Loucy (cell line): Measurements from ENCODE around the gene GLT8D1.
"Not testable (repeated sequence)": the region's sequence is repeated elsewhere in the genome, so short reads cannot be mapped to it uniquely, and the experiment has no call there.

Experiments used
- H2AFZ ChIP-seq: fragments of 200-600 bp; sonication (generic); 2 replicates; pipeline ENCODE4 v1.6.0; 2016; ENCODE audit warnings: antibody characterized with exemption, mild to moderate bottlenecking, low read length, moderate library complexity
- H3F3A ChIP-seq: fragments of 200-600 bp; 2 replicates; pipeline ENCODE4 v1.6.0; 2016; ENCODE audit warnings: antibody characterized with exemption, low read depth, mild to moderate bottlenecking
- H3K27me3 ChIP-seq: fragments of 200-600 bp; sonication (generic); 2 replicates; pipeline ENCODE4 v1.6.1; 2014; ENCODE audit warnings: low read length, mild to moderate bottlenecking; ENCODE audit not compliant: insufficient read depth, poor library complexity, severe bottlenecking
- H3K36me3 ChIP-seq: fragments of 200-600 bp; sonication (generic); 2 replicates; pipeline ENCODE4 v1.6.1; 2016; ENCODE audit warnings: low read length; ENCODE audit not compliant: insufficient read depth
- H3K4me1 ChIP-seq: fragments of 200-600 bp; sonication (generic); 2 replicates; pipeline ENCODE4 v1.5.1; 2014; ENCODE audit warnings: low read length, mild to moderate bottlenecking; ENCODE audit not compliant: insufficient read depth, poor library complexity, severe bottlenecking
- H3K4me2 ChIP-seq: fragments of 200-600 bp; sonication (generic); 2 replicates; pipeline ENCODE4 v1.6.0; 2014; ENCODE audit warnings: antibody characterized with exemption, low read length, low read depth, mild to moderate bottlenecking; ENCODE audit not compliant: poor library complexity, severe bottlenecking
- H3K4me3 ChIP-seq: fragments of 200-600 bp; sonication (generic); 2 replicates; pipeline ENCODE4 v1.5.1; 2014; ENCODE audit warnings: low read length, mild to moderate bottlenecking, mixed read lengths; ENCODE audit not compliant: poor library complexity, severe bottlenecking
- H3K79me2 ChIP-seq: fragments of 200-600 bp; sonication (generic); 2 replicates; pipeline ENCODE4 v1.6.1; 2014; ENCODE audit warnings: low read length; ENCODE audit not compliant: insufficient read depth
- H3K9ac ChIP-seq: fragments of 200-600 bp; sonication (generic); 2 replicates; pipeline ENCODE4 v1.6.0; 2014; ENCODE audit warnings: mild to moderate bottlenecking, low read depth, low read length, moderate library complexity; ENCODE audit not compliant: poor library complexity, severe bottlenecking
- H3K9me2 ChIP-seq: fragments of 200-600 bp; sonication (generic); replicated peaks from 2 replicates; pipeline ENCODE4 v1.6.1; 2016; ENCODE audit warnings: low read depth, low read length, mixed read lengths
- H3K9me3 ChIP-seq: fragments of 200-600 bp; sonication (generic); 2 replicates; pipeline ENCODE4 v1.6.1; 2014; ENCODE audit warnings: mild to moderate bottlenecking, antibody characterized with exemption, low read length, low read depth; ENCODE audit not compliant: insufficient read depth
- H4K20me1 ChIP-seq: fragments of 200-600 bp; sonication (generic); 2 replicates; pipeline ENCODE4 v1.6.0; 2014; ENCODE audit warnings: antibody characterized with exemption, low read length, mild to moderate bottlenecking; ENCODE audit not compliant: insufficient read depth, poor library complexity, severe bottlenecking
- EZH2phosphoT487 ChIP-seq: fragments of 200-600 bp; IDR thresholded peaks from 2 replicates; pipeline ENCODE4 v1.6.1; 2018; ENCODE audit warnings: antibody characterized with exemption, mild to moderate bottlenecking, moderate library complexity, borderline replicate concordance
- TF ChIP-seq, protein P1 (sequence below): fragments of 200-600 bp; sonication (generic); conservative IDR thresholded peaks from 2 replicates; pipeline ENCODE4 v1.5.1; 2014; ENCODE audit warnings: mild to moderate bottlenecking, antibody characterized with exemption, low read length

Gene GLT8D1

DNA sequence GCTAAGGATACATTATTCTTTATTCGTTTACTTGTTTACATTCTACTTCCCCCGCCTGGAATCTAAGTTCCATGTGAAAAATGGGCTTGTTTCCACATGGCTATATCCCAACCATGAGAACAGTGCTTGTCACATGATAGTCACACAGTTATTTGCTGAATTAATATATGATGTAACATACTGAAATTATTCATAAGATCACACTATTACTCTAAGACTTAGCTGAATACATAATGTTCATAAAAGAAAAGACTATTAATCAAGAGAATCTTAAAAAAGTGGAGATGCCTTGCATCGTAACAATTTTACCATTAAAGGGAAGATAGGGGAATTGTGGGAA is 26.4 kb downstream of the GLT8D1 start:
- H3K4me1 ChIP-seq: peaks cover 41% of the 10 kb centered on the region

DNA sequence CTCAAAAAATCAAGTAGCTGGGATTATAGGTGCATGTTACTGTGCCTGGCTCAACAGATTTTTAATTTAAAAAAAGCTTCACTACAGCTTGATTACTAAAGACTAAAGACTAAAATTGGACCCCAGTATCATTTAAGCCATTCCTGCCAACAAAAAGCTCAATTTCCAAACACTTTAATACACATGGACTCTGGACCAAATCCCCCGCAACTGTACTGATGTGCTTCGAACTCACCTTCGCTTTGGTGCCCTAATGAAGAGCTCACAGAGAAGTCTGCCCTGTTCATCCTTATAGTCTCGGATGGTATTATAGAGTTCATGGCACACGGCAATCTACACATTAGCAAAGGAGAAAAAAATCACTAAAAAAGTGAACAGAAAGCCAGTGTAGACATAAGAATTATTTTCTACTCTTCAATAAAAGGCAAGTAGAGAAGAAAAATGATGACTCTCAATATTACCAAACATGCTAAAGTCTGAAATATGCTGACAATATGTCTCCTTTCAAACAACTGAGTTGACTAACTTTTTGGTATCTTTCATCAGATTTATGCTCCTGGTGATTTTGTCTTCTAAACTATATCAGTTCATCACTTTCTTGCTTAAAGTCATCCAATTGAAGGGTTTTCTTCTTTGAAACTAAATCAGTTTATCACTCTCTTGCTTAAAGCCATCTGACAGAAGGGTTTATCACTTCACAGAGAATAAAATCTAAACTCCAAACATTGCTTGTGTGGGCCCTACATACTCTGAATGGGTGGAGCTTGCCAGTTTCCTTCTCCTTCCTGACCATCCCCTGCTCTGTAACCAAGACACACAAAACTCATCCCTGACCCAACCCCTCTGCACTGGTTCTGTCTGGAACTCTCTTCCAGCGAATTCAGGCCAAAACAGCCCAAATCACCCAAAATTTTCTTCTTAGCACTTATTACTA is 27.1 kb downstream of the GLT8D1 start:
- no peak overlapping the region for H3K9ac ChIP-seq
- H2AFZ ChIP-seq: no peak overlapping the region
- H3K9me3 ChIP-seq: no peaks in the 10 kb centered on the region
- peaks cover 40% of the 10 kb centered on the region; the same call in 1 of the 2 replicates for H3K36me3 ChIP-seq
- H3K79me2 ChIP-seq: peaks cover 59% of the 10 kb centered on the region
- H3K4me3 ChIP-seq: no peak overlapping the region
- no peak for TF ChIP-seq EZH2phosphoT487
- TF ChIP-seq, protein P1, sequence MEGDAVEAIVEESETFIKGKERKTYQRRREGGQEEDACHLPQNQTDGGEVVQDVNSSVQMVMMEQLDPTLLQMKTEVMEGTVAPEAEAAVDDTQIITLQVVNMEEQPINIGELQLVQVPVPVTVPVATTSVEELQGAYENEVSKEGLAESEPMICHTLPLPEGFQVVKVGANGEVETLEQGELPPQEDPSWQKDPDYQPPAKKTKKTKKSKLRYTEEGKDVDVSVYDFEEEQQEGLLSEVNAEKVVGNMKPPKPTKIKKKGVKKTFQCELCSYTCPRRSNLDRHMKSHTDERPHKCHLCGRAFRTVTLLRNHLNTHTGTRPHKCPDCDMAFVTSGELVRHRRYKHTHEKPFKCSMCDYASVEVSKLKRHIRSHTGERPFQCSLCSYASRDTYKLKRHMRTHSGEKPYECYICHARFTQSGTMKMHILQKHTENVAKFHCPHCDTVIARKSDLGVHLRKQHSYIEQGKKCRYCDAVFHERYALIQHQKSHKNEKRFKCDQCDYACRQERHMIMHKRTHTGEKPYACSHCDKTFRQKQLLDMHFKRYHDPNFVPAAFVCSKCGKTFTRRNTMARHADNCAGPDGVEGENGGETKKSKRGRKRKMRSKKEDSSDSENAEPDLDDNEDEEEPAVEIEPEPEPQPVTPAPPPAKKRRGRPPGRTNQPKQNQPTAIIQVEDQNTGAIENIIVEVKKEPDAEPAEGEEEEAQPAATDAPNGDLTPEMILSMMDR: no peak
- no peaks in the 10 kb centered on the region for H3K27me3 ChIP-seq
- H4K20me1 ChIP-seq: peaks cover 15% of the 10 kb centered on the region
- no peaks in the 10 kb centered on the region for H3K9me2 ChIP-seq
- no peaks in the 10 kb centered on the region for H3F3A ChIP-seq
- H3K4me1 ChIP-seq: peaks cover 36% of the 10 kb centered on the region
- H3K4me2 ChIP-seq: peak overlapping the region; percentile 90

More for the DNA sequence above, 26.4 kb downstream of the GLT8D1 start:
- no peaks in the 10 kb centered on the region for H3K9me3 ChIP-seq
- peak overlapping the region; percentile 90 for H3K4me2 ChIP-seq
- H3K9me2 ChIP-seq: no peaks in the 10 kb centered on the region
- TF ChIP-seq EZH2phosphoT487: no peak
- TF ChIP-seq, protein P1: no peak
- no peak overlapping the region for H3K9ac ChIP-seq
- peaks cover 40% of the 10 kb centered on the region; the same call in 1 of the 2 replicates for H3K36me3 ChIP-seq
- no peak overlapping the region for H3K4me3 ChIP-seq
- no peak overlapping the region for H2AFZ ChIP-seq
- H3K79me2 ChIP-seq: peaks cover 65% of the 10 kb centered on the region
- H4K20me1 ChIP-seq: peaks cover 22% of the 10 kb centered on the region
- H3F3A ChIP-seq: no peaks in the 10 kb centered on the region
- H3K27me3 ChIP-seq: no peaks in the 10 kb centered on the region

DNA sequence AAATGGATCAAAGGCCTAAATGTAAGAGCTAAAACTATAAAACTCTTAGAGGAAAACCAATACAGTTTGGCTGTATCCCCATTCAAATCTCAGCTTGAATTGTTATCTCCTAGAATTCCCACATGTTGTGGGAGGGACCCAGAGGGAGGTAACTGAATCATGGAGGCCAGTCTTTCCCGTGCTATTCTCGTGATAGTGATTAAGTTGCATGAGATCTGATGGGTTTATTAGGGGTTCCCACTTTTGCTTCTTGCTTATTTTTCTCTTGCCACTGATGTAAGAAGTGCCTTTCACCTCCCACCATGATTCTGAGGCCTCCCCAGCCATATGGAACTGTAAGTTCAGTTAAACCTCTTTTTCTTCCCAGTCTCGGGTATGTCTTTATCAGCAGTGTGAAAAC is 29.4 kb downstream of the GLT8D1 start:
- not testable (repeated sequence) for H3K9ac ChIP-seq, H3K4me3 ChIP-seq, H2AFZ ChIP-seq, H3K9me2 ChIP-seq, H3F3A ChIP-seq, H3K27me3 ChIP-seq, H3K4me2 ChIP-seq, H4K20me1 ChIP-seq, H3K9me3 ChIP-seq
- H3K79me2 ChIP-seq: peaks cover 41% of the 10 kb centered on the region
- H3K4me1 ChIP-seq: peaks cover 34% of the 10 kb centered on the region
- peaks cover 56% of the 10 kb centered on the region; the same call in 1 of the 2 replicates for H3K36me3 ChIP-seq
